Right lobe of liver (tissue), 6 donors: ENCODE results near the gene C19orf67. TPM values are rescaled to one million over a fixed set of nuclear protein-coding genes. Genes with fewer than 3 reads are reported as not detected.
A peak's percentile ranks its signal among the peaks of the same experiment; 100 is the strongest.
"Not testable (repeated sequence)": the region's sequence is repeated elsewhere in the genome, so short reads cannot be mapped to it uniquely, and the experiment has no call there.

Experiments
- ATAC-seq, 4 donors: fragments of 200-7000 bp; cut with Tn5 transposase; one replicate each; pipeline ENCODE4 v1.9.1; 2020; ENCODE audit warnings: mild to moderate bottlenecking in 4 of 4, moderate library complexity in 4 of 4
- DNase-seq, 3 donors: peaks; one replicate each; pipeline ENCODE4 v3.0.0-alpha.2; 2020
- H3K27ac ChIP-seq, 3 donors: fragments of 200-600 bp; one replicate each; pipeline ENCODE4 v1.8.0; 2022
- H3K27me3 ChIP-seq, 2 donors: fragments of 200-600 bp; one replicate each; pipeline ENCODE4 v1.8.0; 2022
- H3K36me3 ChIP-seq, 4 donors: fragments of 200-600 bp; sonication (generic) in 1 of 4; one replicate each; pipeline versions ENCODE4 v1.5.1 to v1.8.0; 2017 to 2022; ENCODE audit warnings: control low read depth in 1 of 4
- H3K4me1 ChIP-seq, 4 donors: fragments of 200-600 bp; sonication (generic) in 1 of 4; one replicate each; pipeline versions ENCODE4 v1.5.1 to v1.8.0; 2017 to 2022; ENCODE audit warnings: control low read depth in 1 of 4
- H3K4me3 ChIP-seq, 3 donors: fragments of 200-600 bp; one replicate each; pipeline ENCODE4 v1.8.0; 2022
- H3K9me3 ChIP-seq, 4 donors: fragments of 200-600 bp; sonication (generic) in 1 of 4; one replicate each; pipeline versions ENCODE4 v1.5.1 to v1.8.0; 2017 to 2022; ENCODE audit warnings: control low read depth in 1 of 4
- CTCF ChIP-seq, 4 donors: fragments of 200-600 bp in 3 of 4; fragments of 450-650 bp in 1 of 4; IDR thresholded peaks; one replicate each; pipeline versions ENCODE4 v1.5.1 to v1.8.0; 2016 to 2022; ENCODE audit warnings: antibody characterized with exemption in 4 of 4, mild to moderate bottlenecking in 2 of 4
- POLR2A ChIP-seq: fragments of 450-650 bp; IDR thresholded peaks from one replicate; pipeline ENCODE4 v1.6.1; 2017; ENCODE audit warnings: antibody characterized with exemption, mild to moderate bottlenecking
- WGBS: methylation state at CpG from one replicate; pipeline ENCODE4 v1.1.6; 2018; ENCODE audit warnings: low coverage, low lambda C conversion rate; ENCODE audit not compliant: insufficient coverage; ENCODE audit errors: missing lambda C conversion rate; 5-methylcytosine and 5-hydroxymethylcytosine counted together
- intact Hi-C, 2 donors: fragments of 100-400 bp; cut with DNase I; formaldehyde crosslinking; loops; one replicate each; pipeline versions ENCODE4 v1.11.2 to v1.14.1; 2022
- total RNA-seq, 6 experiments: library from RNA; depleted of rRNA in 2 of 6; stranded (reverse); fragments of >200 nt in 2 of 6; fragmentation: NEBNext Ultra II Directional in 3 of 6; extraction: Animal tissue kit (Norgen Biotek cat#: 25700) in 3 of 6; gene quantifications; one replicate each; pipeline versions ENCODE4 v1.1.0 to v1.2.4, GENCODE V29; 2016 to 2023
- donor health status: DM: no; HTN: yes; CAD: no.
- donor health status: DM: no; HTN: no; CAD: no.
- donor health status: DM: no; HTN: no; CAD: no.
- donor health status: DM: no; HTN: yes; CAD: no.
- donor health status: DM: no; HTN: yes; CAD: no.

Gene C19orf67
- total RNA-seq, 6 experiments from 2014 or later, result 0.27 TPM; not detected in 5

DNA sequence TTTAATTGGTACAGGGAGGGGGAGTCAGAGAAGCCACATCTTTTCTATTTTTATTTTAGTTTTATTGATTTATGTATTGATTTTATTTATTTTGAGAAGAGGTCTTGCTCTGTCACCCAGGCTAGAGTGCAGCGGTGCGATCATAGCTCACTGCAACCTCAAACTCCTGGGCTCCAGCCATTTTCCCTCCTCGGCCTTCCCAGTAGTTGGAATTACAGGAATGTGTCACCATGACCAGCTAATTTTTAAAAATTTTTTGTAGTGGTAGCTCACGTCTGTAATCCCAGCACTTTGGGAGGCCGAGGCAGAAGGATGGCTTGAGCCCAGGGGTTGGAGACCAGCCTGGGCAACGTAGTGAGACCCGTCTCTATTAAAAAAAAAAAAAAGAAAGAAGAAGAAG lies 49.9 kb downstream of the C19orf67 start:
- WGBS, result 75% methylated on average over 7 of the region's 7 CpGs
- TF ChIP-seq POLR2A (no peak), CTCF (IDR thresholded peaks at IDR 0.05) (no peak)
- Histone ChIP-seq H3K27me3 (no peaks in the 10 kb centered on the region), H3K4me1 (peaks cover 0 to 5% (median 0%) of the 10 kb centered on the region in 4 donors), H3K27ac (no peak overlapping the region), H3K9me3 (no peaks in the 10 kb centered on the region), H3K36me3 (no peaks in the 10 kb centered on the region), H3K4me3 (no peak overlapping the region)
- ATAC-seq, result no peak
- intact Hi-C loops, result no loop called here
- no peak for DNase-seq

GRCh38 chr19:14035159-14035558 lies 50.4 kb downstream of the C19orf67 start:
- H3K36me3 ChIP-seq, H3K27me3 ChIP-seq, intact Hi-C loops, H3K9me3 ChIP-seq, H3K4me1 ChIP-seq, H3K4me3 ChIP-seq, H3K27ac ChIP-seq, ATAC-seq, DNase-seq: not testable (repeated sequence)
- WGBS, result 83% methylated on average over 12 of the region's 12 CpGs

GRCh38 chr19:14033946-14034345 lies 51.6 kb downstream of the C19orf67 start:
- no peaks in the 10 kb centered on the region for H3K27me3 ChIP-seq
- H3K27ac ChIP-seq, result no peak overlapping the region
- TF ChIP-seq POLR2A (no peak), CTCF (IDR thresholded peaks at IDR 0.05) (no peak)
- no peaks in the 10 kb centered on the region for H3K36me3 ChIP-seq
- ATAC-seq, result no peak
- no peak for DNase-seq
- 95% methylated on average over 2 of the region's 2 CpGs for WGBS
- H3K4me1 ChIP-seq, result peaks cover 0 to 5% (median 0%) of the 10 kb centered on the region in 4 donors
- intact Hi-C loops, result no loop called here
- no peaks in the 10 kb centered on the region for H3K9me3 ChIP-seq
- no peak overlapping the region for H3K4me3 ChIP-seq

DNA sequence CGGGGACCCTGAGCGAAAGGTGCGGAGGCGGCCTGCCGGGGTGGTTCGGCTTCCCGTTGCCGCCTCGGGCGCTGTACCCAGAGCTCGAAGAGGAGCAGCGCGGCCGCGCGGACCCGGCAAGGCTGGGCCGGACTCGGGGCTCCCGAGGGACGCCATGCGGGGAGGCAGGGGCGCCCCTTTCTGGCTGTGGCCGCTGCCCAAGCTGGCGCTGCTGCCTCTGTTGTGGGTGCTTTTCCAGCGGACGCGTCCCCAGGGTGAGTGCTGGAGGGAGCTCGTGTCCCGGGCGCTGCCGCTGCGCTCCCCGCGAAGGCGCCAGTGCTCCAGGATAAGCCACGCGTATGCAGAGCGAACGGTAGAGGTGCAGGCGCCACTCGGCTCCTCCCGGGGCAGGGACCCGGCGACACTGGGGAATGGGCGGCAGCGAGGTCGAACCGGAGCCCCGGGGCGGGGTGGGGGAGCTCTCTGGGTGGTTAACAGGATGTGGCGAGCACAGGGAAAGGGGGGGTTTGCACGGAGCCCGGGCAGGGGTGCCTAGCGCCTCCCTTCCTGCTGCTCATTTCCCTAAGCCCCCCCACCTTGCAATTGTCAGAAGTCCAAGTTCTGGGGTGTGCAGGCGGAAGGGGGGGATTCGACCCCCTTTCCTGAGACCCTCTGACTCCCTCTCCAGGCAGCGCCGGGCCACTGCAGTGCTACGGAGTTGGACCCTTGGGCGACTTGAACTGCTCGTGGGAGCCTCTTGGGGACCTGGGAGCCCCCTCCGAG lies 53.7 kb downstream of the C19orf67 start, which contains the start of gene IL27RA:
Gene IL27RA, plus strand, starts transcription at position 44 of the 762 bp plus-strand sequence. Its CDS starts 111 bp downstream, at position 155.
- Histone ChIP-seq H3K4me3 (peak within 1 kb of the TSS; percentile 42 to 66 (median 64)), H3K4me1 (peaks cover 0 to 5% (median 0%) of the 10 kb centered on the region in 4 donors), H3K9me3 (no peaks in the 10 kb centered on the region), H3K27ac (peak within 1 kb of the TSS in 2 of 3 donors; percentile 51 to 67), H3K27me3 (no peaks in the 10 kb centered on the region), H3K36me3 (no peaks in the 10 kb centered on the region)
- ATAC-seq, result peak; percentile 82 to 87 (median 86)
- WGBS, result 9% methylated on average over 6 of the region's 63 CpGs
- intact Hi-C loops, result no loop called here
- TF ChIP-seq POLR2A (peak; percentile 29), CTCF (IDR thresholded peaks at IDR 0.05) (peak; percentile 38 to 57 (median 52))
- DNase-seq, result peak; percentile 63 to 71 (median 63)

Other genes with a start within 250 kb of the C19orf67 start
- gene NANOS3, start 208.6 kb downstream of the C19orf67 start, total RNA-seq, result not detected
- 1 to 10 TPM in 4 of 6 experiments, under 1 TPM in 2; 0.34 to 3.7 (median 1.2) TPM for gene BRME1, start 179.7 kb downstream of the C19orf67 start, total RNA-seq
- gene CC2D1A, start 179.6 kb downstream of the C19orf67 start, total RNA-seq, result 10 to 100 TPM; 16.5 to 29.8 (median 18.1) TPM
- under 1 TPM in 2 of 6 experiments, not detected in 4; 0.19 to 0.33 TPM for gene PODNL1, start 147.4 kb downstream of the C19orf67 start, total RNA-seq
- gene DCAF15, start 133.3 kb downstream of the C19orf67 start, total RNA-seq, result 1 to 10 TPM; 5.6 to 8.7 (median 7.7) TPM
- 1 to 10 TPM; 2.5 to 9.3 (median 5.7) TPM for gene RFX1, start 79.5 kb downstream of the C19orf67 start, total RNA-seq
- not detected for gene RLN3, start 57.6 kb downstream of the C19orf67 start, total RNA-seq
- gene IL27RA, start 54.0 kb downstream of the C19orf67 start, total RNA-seq, result 1 to 10 TPM; 1.1 to 3.0 (median 1.5) TPM
- 10 to 100 TPM in 4 of 6 experiments, 1 to 10 TPM in 2; 5.3 to 33.9 (median 17.0) TPM for gene PALM3, start 23.7 kb downstream of the C19orf67 start, total RNA-seq
- gene MISP3, start 13.0 kb downstream of the C19orf67 start, total RNA-seq, result 10 to 100 TPM in 1 of 6 experiments, 1 to 10 TPM in 5; 3.6 to 12.0 (median 6.1) TPM
- 10 to 100 TPM in 5 of 6 experiments, 1 to 10 TPM in 1; 10.0 to 25.3 (median 15.6) TPM for gene SAMD1, start 5.0 kb upstream of the C19orf67 start, total RNA-seq
- 10 to 100 TPM; 54.8 to 87.5 (median 63.1) TPM for gene PRKACA, start 32.0 kb upstream of the C19orf67 start, total RNA-seq
- gene ASF1B, start 50.8 kb upstream of the C19orf67 start, total RNA-seq, result 1 to 10 TPM in 2 of 6 experiments, under 1 TPM in 4; 0.24 to 5.3 (median 0.61) TPM
- 1 to 10 TPM in 3 of 6 experiments, under 1 TPM in 3; 0.46 to 4.6 (median 1.3) TPM for gene ADGRL1, start 120.4 kb upstream of the C19orf67 start, total RNA-seq